HG03025 (cell line): ENCODE results near the gene TCF4.
A peak's percentile ranks its signal among the peaks of the same experiment; 100 is the strongest.

ENCODE experiments used
- ATAC-seq: cut with Tn5 transposase; IDR thresholded peaks from one replicate; pipeline ENCODE4 v1.9.1; 2021; ENCODE audit warnings: mild to moderate bottlenecking, moderate library complexity; ENCODE audit not compliant: unreplicated experiment, low FRiP score

Gene TCF4

GRCh38 chr18:55310863-55311262 lies 277.1 kb downstream of the TCF4 start:
- no peak for ATAC-seq

- no peak for ATAC-seq
These were observed 277.8 kb downstream of the TCF4 start for GRCh38 chr18:55310044-55310676.

GRCh38 chr18:55309249-55309648 lies 278.7 kb downstream of the TCF4 start:
- ATAC-seq, result no peak

DNA sequence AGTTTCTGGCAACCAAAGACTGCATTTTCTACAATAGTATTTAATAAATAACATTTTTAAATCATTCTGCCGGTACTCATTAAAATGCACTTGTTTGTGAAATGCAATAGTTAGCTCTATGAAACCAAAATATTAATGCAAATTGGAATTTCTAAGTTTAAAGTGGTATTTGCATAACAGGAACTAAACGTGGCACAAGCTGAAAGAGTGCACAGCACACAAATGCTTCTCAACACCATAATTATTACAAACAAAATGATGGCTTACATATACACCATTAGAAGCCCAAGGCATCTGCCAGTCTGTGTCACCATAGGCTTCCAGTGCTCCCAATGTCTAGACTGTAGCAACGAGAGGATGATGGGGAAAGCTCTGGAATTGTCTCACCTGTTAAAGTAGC lies 280.5 kb downstream of the TCF4 start:
- ATAC-seq, result peak; percentile 49

DNA sequence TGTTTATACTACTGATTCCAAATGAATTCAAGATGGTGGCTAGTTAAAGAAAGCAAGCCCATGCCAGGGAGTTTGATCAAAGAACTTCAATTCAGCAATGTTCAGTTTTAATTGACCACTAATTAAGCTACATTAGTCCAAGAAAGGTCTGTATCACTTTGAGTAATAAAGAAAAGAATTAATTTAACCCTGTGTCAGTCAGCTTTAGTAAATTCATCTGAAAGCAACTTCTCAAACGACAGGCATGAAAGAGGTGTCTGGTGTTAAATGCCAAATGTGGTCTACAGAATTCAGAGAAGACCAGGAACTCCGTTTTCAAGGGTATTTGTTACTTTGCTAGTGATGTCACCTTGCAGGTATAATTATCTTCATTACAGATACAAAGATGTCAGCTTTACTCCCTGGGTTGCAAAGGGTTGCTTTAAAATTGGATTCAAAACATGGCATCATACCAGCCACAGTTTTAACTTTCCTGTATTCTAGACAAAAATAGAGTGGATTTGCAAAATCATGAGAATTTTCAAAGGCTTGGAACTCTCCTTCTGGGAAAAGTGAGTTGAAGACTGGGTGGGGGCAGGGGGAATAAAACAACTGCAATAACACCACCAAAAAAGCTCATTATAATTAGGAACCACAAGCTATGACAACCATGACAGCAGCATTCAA lies 281.5 kb downstream of the TCF4 start:
- ATAC-seq, result no peak

DNA sequence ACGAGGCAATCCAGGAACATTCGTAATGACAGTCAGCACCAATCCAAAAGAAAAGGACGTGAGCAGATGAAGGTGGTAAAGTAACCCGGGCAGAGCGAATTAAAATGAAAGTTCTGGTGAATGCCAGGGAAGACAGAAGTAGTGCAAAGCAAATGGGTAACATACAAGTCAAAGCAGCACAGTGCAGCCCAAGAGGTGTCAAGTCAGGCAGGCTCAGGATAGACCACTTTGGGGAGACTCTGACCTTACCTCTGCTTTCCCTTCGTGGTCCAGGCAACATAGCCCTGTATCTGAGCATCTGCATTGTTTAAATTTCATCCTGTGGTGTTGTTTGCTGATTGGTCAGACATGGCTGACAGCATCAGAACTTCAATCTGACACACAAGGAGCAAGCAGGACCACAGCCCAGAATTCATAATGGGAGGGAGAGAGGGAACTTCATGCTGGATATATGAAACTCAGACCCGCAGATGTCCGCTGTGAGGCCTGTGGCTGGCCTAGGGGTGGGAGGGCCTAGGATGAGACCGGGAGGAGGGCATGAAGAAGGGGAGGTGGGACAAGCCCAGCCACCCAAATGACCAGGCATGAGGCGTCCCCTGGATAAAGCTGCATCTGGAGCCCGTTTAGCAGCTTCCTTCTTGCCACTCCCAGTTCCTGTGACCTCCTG lies 285.7 kb downstream of the TCF4 start:
- no peak for ATAC-seq

DNA sequence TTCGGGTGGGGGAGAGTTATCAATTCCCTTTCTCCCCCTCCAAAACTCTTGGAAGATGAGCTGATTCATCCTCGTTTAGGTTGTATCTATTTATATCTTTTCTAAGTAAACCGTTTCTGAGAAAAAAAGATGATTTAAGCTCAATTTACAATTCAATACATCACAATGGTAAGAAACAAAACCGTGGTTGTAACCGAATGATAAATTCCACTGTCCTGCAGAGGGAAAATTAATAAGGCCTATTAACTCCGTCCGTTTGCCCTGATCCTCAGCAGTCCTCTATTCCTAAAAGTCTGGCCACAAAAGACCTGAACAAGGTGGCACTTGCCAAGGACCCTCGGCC lies 286.2 kb downstream of the TCF4 start:
- ATAC-seq, result no peak

- ATAC-seq, result no peak
These were observed 287.0 kb downstream of the TCF4 start for GRCh38 chr18:55300936-55301531.

DNA sequence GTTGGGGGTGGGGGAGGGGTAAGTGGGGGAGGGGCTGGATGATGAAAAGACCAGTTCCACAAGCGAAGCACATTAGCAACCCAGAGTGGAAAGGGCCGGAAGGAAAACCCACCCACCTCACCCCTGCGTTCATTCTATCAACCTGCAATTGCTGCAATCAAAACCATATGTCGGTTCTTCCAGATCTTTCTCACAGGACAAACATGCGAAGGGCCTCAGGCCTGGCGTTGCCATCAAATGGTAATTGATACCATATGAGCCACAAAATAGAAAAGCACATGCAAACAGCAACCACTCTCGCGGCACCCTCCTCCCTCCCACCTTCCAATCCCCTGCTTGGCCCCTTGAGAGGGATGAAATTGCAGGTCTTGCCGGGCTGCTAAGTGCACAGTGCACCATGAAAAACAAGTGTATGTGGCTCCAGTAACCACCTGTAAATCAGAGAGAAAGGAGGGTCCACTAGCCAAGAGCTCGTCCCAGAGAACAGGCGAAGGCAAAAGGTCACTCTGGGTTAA lies 287.5 kb downstream of the TCF4 start:
- no peak for ATAC-seq

GRCh38 chr18:55296778-55297177 lies 291.2 kb downstream of the TCF4 start:
- no peak for ATAC-seq

GRCh38 chr18:55296115-55296514 lies 291.9 kb downstream of the TCF4 start:
- ATAC-seq, result no peak

DNA sequence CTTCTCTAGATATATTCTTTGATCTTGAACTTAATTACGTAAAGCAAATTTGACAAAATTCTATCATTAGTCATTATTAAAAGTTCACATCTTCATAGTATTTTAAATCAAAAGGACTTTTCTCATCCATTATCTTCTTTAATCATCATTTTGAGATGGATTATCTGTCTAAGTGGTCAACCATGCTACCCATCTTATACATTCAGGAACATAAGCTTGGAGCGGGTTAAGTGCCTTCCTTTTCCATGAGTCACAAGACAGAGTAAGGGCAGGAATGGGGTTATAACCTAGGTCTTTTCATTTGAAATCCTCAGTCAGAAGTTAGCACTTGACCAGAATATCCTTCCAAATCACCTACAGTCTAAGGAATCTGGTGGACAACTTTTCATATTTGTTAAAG lies 297.1 kb downstream of the TCF4 start:
- no peak for ATAC-seq

GRCh38 chr18:55289775-55290174 lies 298.2 kb downstream of the TCF4 start:
- no peak for ATAC-seq

- no peak for ATAC-seq
These were observed 298.9 kb downstream of the TCF4 start for GRCh38 chr18:55289048-55289447.

DNA sequence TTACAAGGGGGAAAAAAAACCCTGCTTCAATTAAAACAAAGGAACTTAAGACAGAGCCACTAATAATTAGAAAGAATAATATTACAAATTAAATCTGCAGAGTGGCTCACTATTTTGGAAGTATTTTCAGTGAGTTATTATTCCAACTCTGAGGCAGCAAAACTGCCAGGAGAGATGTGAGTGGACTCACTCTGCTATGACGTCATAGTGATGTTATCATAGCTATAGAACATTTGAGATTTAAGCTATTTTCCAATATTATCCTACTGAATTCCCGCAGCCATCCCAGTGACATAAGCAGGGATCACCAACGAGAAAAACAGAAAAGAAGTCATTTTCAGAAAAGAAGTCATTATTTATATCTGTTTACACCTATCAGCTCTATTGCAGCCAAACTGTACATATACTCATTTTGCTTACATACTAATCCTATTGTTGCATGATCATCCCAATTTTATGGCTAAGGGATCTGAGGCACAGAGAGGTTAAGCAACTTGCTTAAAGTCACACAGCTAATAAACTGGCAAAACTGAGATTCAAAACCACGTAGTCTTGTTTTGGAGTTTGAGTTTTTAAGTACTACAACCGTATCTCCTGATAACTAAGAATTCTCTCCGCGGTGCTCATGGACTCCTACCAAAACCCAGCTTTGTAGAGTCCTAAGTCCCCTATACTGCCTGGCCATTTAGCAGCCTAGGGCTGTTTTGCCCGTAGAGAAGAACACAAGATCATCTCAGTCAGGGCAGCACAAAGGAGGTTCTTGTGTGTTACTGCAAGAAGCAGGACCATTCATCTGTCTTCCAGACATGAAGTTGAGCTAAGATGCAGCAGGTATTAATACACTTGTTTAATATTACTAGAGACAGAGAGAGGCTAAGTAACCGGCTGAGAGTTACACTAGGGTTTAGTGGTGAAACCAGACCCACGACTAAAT lies 299.8 kb downstream of the TCF4 start:
- ATAC-seq, result no peak

- ATAC-seq, result no peak
These were observed 300.7 kb downstream of the TCF4 start for GRCh38 chr18:55287149-55287806.

GRCh38 chr18:55286257-55286825 lies 301.7 kb downstream of the TCF4 start:
- ATAC-seq, result no peak

- no peak for ATAC-seq
These were observed 303.4 kb downstream of the TCF4 start for GRCh38 chr18:55284614-55285013.

DNA sequence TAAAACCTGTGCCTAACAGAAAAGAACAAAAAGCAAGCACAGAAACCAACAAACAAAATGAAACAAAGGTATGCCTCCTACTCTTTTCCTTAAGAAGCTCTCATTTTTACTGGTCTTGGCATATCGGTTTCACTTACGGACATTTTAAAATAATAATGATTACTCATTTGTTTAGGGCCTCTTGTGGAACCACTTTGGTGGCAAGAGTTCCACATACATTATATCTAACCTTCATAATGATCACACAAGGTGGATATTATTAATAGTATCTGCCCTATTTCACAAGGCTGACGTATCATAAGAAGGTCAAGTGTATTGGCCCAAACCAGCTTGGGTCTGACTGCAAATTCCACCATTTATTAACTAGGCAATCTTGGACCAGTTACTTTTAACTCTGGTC lies 304.7 kb downstream of the TCF4 start:
- no peak for ATAC-seq

GRCh38 chr18:55280503-55280902 lies 307.5 kb downstream of the TCF4 start:
- no peak for ATAC-seq
